Measurements from ENCODE around the gene FFAR1. TPM values are rescaled to one million over a fixed set of nuclear protein-coding genes. Genes with fewer than 3 reads are reported as not detected.

The FFAR1 gene
- total RNA-seq = not detected in 2 replicates

DNA sequence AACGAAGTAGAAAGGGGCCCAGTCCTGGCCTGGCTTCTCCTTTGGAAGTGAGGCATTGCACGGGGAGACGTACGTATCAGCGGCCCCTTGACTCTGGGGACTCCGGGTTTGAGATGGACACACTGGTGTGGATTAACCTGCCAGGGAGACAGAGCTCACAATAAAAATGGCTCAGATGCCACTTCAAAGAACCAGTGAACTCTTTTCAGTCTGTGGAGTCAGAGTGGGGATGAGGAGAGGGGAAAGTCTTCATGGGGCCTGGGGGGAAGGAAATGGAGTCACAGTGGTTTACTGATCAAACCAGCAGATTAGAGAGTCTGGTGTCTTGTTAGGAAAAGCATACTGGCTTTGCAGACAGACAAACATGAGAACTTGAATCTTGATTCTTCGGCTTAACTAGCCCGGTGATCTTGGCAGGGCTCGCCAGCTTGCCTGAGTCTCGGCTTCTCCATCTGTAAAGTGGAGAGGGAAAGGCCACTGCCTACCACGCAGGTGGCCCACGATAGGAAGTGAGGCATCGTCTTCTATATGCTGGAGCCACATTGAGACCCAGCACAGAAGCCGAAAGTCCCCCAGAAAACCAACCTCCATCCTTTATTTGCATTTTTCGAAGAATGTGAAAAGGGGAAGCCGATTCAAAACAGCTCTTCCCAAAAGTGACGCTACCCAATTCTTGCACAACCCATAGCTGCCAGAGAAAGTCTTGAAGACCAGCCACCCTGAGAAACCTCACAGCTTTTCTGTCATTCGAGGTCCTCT lies at the start of gene FFAR1:
FFAR1 (plus strand) TSS at position 732 of the 759 bp plus-strand sequence. CDS start 3,650 bp downstream, outside the sequence.

GRCh38 chr19:35328851-35329285 lies 18.8 kb upstream of the FFAR1 start, which contains the start of gene CD22:
TSS of gene CD22 (plus strand) at chr19:35329187. CDS start at chr19:35332041, 2,854 bp downstream.

GRCh38 chr19:35357867-35358573 lies 10.3 kb downstream of the FFAR1 start, which contains the start of gene FFAR3:
TSS of gene FFAR3 (plus strand) at chr19:35358460. CDS start at chr19:35358891, 431 bp downstream.

DNA sequence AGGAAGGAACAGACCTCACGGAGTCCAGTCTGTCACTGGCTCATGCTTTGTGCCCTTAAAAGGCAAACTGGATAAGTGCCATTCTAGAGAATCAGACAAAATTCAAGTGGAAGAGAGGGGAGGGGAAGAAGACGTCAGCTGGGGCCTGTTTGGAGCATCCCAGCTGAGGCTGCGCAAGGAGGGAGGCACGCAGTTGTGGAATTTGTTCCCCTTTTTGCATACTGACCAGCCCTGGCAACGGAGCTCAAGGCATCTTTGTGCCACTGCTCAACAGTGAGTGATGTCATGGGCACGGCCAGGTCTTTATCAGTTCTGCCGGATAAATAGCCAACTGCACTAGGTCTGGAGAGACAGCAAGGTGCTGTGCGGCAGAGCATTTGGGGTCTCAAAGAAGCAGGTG lies 23.0 kb downstream of the FFAR1 start, which contains the start of gene GPR42:
GPR42 (plus strand) TSS at position 347 of the 400 bp plus-strand sequence. CDS start 292 bp downstream, outside the sequence.

Other genes with a start within 250 kb of the FFAR1 start
- gene FXYD3, start 232.1 kb upstream of the FFAR1 start, total RNA-seq = not detected in 2 replicates
- 0.59 and 1.5 TPM in 2 replicates for gene LGI4, start 212.8 kb upstream of the FFAR1 start, total RNA-seq
- gene FXYD1, start 209.1 kb upstream of the FFAR1 start, total RNA-seq = 4.2 TPM in 2 replicates
- gene FXYD7, start 204.6 kb upstream of the FFAR1 start, total RNA-seq = not detected in 2 replicates
- gene FXYD5, start 193.2 kb upstream of the FFAR1 start, total RNA-seq = 29.7 and 48.7 TPM in 2 replicates
- not detected in 2 replicates for gene FAM187B, start 119.2 kb upstream of the FFAR1 start, total RNA-seq
- gene LSR, start 98.9 kb upstream of the FFAR1 start, total RNA-seq = 0.20 and 0.33 TPM in 2 replicates
- gene USF2, start 78.9 kb upstream of the FFAR1 start, total RNA-seq = 80.5 and 94.7 TPM in 2 replicates
- 0.07 TPM in 1 of 2 replicates, not detected in the other for gene HAMP, start 65.4 kb upstream of the FFAR1 start, total RNA-seq
- not detected in 2 replicates for gene MAG, start 55.7 kb upstream of the FFAR1 start, total RNA-seq
- gene CD22, start 18.7 kb upstream of the FFAR1 start, total RNA-seq = 0.40 and 0.78 TPM in 2 replicates
- gene FFAR3, start 10.6 kb downstream of the FFAR1 start, total RNA-seq = not detected in 2 replicates
- 0.07 TPM in 1 of 2 replicates, not detected in the other for gene GPR42, start 23.2 kb downstream of the FFAR1 start, total RNA-seq
- not detected in 2 replicates for gene FFAR2, start 100.4 kb downstream of the FFAR1 start, total RNA-seq
- not detected in 2 replicates for gene KRTDAP, start 142.6 kb downstream of the FFAR1 start, total RNA-seq
- gene DMKN, start 165.7 kb downstream of the FFAR1 start, total RNA-seq = 2.1 and 3.6 TPM in 2 replicates
- 4.5 and 6.7 TPM in 2 replicates for gene SBSN, start 180.4 kb downstream of the FFAR1 start, total RNA-seq
- not detected in 2 replicates for gene GAPDHS, start 185.6 kb downstream of the FFAR1 start, total RNA-seq
- 73.0 and 101 TPM in 2 replicates for gene TMEM147, start 197.7 kb downstream of the FFAR1 start, total RNA-seq
- not detected in 2 replicates for gene ATP4A, start 215.8 kb downstream of the FFAR1 start, total RNA-seq
- not detected in 2 replicates for gene PMIS2, start 238.3 kb downstream of the FFAR1 start, total RNA-seq